ENCODE measurements around the gene VPS11.

DNA sequence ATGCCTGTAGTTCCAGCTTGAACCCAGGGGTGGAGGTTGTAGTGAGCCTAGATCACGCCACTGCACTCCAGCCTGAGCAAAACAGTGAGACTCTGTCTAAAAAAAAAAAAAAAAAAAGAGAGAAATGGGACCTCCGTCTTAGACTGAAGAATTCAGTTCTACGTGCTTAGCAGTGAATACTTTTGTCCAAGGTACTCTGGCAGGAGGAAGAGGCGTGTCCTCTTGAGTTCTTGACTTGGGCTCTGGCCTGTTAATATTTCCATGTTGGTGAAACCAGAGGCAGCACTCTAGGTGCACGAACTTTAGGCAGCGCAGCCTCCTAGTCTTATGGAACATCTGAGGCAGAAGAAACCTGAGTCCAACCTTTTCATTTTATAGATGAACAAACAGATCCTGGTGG, 19.5 kb downstream of the VPS11 start:
- TF ChIP-seq, protein P1, sequence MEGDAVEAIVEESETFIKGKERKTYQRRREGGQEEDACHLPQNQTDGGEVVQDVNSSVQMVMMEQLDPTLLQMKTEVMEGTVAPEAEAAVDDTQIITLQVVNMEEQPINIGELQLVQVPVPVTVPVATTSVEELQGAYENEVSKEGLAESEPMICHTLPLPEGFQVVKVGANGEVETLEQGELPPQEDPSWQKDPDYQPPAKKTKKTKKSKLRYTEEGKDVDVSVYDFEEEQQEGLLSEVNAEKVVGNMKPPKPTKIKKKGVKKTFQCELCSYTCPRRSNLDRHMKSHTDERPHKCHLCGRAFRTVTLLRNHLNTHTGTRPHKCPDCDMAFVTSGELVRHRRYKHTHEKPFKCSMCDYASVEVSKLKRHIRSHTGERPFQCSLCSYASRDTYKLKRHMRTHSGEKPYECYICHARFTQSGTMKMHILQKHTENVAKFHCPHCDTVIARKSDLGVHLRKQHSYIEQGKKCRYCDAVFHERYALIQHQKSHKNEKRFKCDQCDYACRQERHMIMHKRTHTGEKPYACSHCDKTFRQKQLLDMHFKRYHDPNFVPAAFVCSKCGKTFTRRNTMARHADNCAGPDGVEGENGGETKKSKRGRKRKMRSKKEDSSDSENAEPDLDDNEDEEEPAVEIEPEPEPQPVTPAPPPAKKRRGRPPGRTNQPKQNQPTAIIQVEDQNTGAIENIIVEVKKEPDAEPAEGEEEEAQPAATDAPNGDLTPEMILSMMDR (IDR thresholded peaks at IDR 0.05): no peak
- no peak for TF ChIP-seq POLR2A (IDR thresholded peaks at IDR 0.05)
